H54 (cell line): ENCODE data around the gene BRD2.
A peak's percentile ranks its signal among the peaks of the same experiment; 100 is the strongest.

Experiments used
- DNase-seq: peaks from one replicate; pipeline ENCODE4 v3.0.0; 2011; ENCODE audit warnings: low spot score, mixed read lengths; ENCODE audit not compliant: insufficient read length
- FAIRE-seq: peaks from 3 replicates; lab custom pipeline; 2011; peaks lifted over from hg19 to GRCh38; lab: Jason Lieb, UNC
- POLR2A ChIP-seq: IDR thresholded peaks from 2 replicates; pipeline ENCODE4 v1.6.1; 2011; ENCODE audit warnings: low read depth, mild to moderate bottlenecking, low read length

Gene BRD2

GRCh38 chr6:32943864-32944649 is 24.3 kb upstream of the BRD2 start:
- no peak for TF ChIP-seq POLR2A
- DNase-seq (no peak), FAIRE-seq (no peak)

- TF ChIP-seq POLR2A = no peak
- FAIRE-seq = no peak
- no peak for DNase-seq
Observed at GRCh38 chr6:32945108-32945760, 23.2 kb upstream of the BRD2 start.

- FAIRE-seq (no peak), DNase-seq (no peak)
- no peak for TF ChIP-seq POLR2A
Observed at GRCh38 chr6:32945953-32946352, 22.4 kb upstream of the BRD2 start.

GRCh38 chr6:32946893-32947292 is 21.5 kb upstream of the BRD2 start:
- no peak for DNase-seq
- no peak for TF ChIP-seq POLR2A
- FAIRE-seq = no peak

- DNase-seq = no peak
- no peak for FAIRE-seq
- no peak for TF ChIP-seq POLR2A
Observed at GRCh38 chr6:32947552-32948465, 20.6 kb upstream of the BRD2 start.

GRCh38 chr6:32949113-32949512 is 19.3 kb upstream of the BRD2 start:
- no peak for DNase-seq
- TF ChIP-seq POLR2A = no peak
- FAIRE-seq = no peak

- DNase-seq (no peak), FAIRE-seq (no peak)
- TF ChIP-seq POLR2A = no peak
Observed at GRCh38 chr6:32950010-32950409, 18.4 kb upstream of the BRD2 start.

GRCh38 chr6:32950449-32950848 is 17.9 kb upstream of the BRD2 start:
- DNase-seq (no peak), FAIRE-seq (no peak)
- no peak for TF ChIP-seq POLR2A

- FAIRE-seq = peak; percentile 95
- peak; percentile 71 for DNase-seq
- TF ChIP-seq POLR2A = no peak
Observed at GRCh38 chr6:32952817-32953739, 15.3 kb upstream of the BRD2 start, which contains the start of gene HLA-DMA. Gene HLA-DMA, minus strand, starts transcription at chr6:32953097. Its CDS starts 61 bp downstream, at chr6:32953036.

- DNase-seq (no peak), FAIRE-seq (no peak)
- no peak for TF ChIP-seq POLR2A
Observed at GRCh38 chr6:32953775-32954174, 14.6 kb upstream of the BRD2 start.

GRCh38 chr6:32954267-32954666 is 14.1 kb upstream of the BRD2 start:
- FAIRE-seq (no peak), DNase-seq (no peak)
- no peak for TF ChIP-seq POLR2A

GRCh38 chr6:32954986-32955802 is 13.2 kb upstream of the BRD2 start:
- no peak for DNase-seq
- TF ChIP-seq POLR2A = no peak
- no peak for FAIRE-seq
